Ovary (tissue), 3 donors: ENCODE results near the gene GYPE.
"Not testable (repeated sequence)": the region's sequence is repeated elsewhere in the genome, so short reads cannot be mapped to it uniquely, and the experiment has no call there.

ENCODE experiments used
- CTCF ChIP-seq, 3 donors: fragments of 450-650 bp in 2 of 3; fragments of 200-600 bp in 1 of 3; IDR thresholded peaks; one replicate each; pipeline versions ENCODE4 v1.5.1 to v1.8.0; 2016 to 2022; ENCODE audit warnings: antibody characterized with exemption in 3 of 3, mild to moderate bottlenecking in 1 of 3
- EP300 ChIP-seq: sonication (generic); formaldehyde crosslinking; IDR thresholded peaks from one replicate; pipeline ENCODE4 v1.6.1; 2017; ENCODE audit warnings: antibody characterized with exemption
- donor health status: DM: no; HTN: no; CAD: no.

- TF ChIP-seq CTCF (IDR thresholded peaks at IDR 0.05); EP300: not testable (repeated sequence)
Measured at GRCh38 chr4:143856017-143856557, 49.3 kb downstream of the GYPE start.
